GM21619 (cell line): ENCODE data around the gene MMP15.

Experiments
- ATAC-seq: cut with Tn5 transposase; IDR thresholded peaks from one replicate; pipeline ENCODE4 v1.9.1; 2021; ENCODE audit not compliant: unreplicated experiment

MMP15 gene

DNA sequence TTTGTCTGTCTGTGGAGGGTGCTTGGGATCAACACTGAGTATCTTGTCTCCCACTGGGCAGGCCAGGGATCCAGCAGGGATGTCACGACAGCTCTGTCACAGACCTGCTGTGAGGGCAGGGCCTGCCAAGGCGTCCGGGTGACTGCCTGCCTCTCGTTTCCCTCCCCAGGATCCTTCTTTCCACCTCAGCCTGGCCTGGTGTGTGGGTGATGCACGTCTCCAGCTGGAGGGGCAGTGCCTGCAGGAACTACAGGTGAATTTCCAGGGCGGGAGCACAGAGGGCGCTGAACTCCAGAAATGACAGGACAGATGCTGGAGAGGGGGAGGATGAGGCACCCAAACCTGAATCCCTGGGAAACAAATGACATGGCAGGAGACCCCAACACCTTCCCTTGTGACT, 6.8 kb upstream of the MMP15 start:
- ATAC-seq: no peak

DNA sequence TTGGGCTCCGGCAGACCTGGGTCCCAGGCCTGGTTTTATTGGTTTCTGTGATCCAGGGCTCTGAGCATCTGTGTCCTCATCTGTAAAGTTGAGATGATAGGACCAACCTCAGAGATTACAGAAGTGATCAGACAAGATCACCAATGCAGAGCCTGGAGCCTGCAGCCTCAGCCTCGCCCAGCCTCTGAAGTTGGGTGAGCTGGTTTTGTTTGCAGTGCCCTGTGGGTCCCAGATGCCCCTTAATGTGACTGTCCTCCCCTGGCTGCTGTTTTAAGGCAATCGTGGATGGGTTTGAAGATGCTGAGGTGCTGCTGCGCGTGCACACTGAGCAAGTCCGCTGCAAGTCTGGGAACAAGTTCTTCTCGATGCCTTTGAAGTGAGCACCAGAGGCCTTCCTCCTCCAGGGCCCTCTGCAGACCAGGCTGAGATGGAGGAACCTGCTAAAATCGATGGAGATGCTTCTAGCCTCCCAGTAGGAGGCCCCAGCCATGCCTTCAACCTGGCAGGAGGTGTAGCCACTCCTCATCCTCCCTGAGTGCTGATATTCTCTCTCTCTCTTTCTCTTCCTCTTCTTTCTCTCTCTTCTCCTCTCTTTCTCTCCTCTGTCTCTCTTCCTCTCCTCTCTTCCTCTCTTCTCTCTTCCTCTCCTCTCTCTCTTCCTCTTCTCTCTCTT, 5.6 kb upstream of the MMP15 start:
- no peak for ATAC-seq

DNA sequence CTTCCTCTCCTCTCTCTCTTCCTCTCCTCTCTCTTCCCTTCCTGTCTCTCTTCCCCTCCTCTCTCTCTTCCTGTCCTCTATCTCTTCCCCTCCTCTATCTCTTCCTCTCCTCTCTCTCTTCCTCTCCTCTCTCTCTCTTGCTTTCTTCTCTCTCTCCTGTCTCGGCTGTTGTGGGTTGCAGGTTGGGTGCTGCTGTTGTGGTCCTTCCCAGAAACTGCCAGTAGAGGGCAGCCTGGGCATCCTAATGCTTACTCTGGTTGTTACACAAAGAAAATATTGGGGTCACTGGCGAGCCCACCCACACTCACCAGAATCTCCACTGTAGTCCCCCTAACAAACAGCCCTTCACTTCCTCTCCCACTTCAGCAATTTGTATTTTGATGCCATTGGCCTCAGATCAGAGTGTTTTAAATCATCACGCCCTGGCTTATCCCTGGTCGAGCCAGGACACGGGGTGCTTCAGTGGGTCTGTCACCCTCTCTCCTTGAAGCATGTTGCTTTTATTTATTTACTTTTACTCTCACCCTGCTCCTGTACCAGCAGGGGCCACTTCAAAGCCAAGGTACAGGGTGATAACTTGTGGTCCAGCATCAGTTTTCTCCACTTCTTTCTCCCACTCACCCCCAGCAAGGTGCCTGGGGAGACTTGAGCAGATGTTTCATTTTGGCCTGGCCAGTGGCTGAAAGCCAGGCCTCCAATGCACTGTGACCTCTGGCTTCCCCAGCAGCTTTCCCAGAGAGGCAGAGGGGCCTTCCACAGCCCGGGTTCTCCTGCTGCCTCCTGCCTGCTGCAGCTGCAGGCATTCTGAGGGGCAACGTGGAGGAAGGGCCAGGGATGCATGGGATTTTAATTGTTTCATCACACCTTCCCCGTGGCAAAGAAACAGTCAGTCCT, 4.7 kb upstream of the MMP15 start:
- no peak for ATAC-seq

DNA sequence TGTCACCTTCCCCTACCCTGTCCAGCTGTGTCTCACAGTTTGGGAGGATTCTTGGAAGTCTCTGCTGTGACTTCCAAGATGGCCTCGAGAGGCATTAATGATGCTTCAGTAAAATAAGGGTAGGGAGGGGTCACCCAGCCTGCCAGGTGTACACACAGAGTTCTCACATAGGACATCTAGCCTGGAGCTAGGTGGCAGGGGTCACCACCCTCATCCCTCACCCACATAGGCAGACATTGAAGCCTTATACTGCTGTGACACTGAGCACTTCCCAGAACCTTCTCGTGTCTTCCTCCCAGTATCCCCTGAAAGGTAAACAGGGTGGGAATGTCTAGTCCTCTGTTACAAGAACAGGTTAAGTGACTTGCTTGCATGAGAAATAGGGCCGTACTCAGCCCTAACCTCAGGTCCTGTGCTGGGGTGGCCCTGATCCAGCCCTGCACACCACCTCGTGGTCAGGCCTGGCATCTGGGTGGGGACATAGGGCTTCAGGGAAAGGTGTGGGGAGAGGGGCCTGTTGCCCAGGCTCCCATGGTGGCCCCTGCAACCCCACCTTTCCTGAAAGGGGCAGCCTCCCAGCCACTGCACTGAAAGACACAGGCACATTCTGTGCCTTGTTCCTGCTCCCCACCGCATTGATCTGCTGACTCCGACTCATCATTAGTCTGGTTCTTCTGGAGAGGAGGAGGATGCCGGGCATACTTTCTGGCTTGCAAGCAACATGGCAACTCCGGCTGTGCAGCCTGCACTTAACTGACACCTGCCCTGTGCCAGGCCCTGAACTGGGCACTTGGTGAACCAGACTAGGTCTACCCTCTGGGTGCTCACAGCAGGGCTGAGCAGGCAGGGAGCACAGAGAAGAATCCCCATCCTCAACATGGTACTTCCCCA, 3.6 kb upstream of the MMP15 start:
- no peak for ATAC-seq

DNA sequence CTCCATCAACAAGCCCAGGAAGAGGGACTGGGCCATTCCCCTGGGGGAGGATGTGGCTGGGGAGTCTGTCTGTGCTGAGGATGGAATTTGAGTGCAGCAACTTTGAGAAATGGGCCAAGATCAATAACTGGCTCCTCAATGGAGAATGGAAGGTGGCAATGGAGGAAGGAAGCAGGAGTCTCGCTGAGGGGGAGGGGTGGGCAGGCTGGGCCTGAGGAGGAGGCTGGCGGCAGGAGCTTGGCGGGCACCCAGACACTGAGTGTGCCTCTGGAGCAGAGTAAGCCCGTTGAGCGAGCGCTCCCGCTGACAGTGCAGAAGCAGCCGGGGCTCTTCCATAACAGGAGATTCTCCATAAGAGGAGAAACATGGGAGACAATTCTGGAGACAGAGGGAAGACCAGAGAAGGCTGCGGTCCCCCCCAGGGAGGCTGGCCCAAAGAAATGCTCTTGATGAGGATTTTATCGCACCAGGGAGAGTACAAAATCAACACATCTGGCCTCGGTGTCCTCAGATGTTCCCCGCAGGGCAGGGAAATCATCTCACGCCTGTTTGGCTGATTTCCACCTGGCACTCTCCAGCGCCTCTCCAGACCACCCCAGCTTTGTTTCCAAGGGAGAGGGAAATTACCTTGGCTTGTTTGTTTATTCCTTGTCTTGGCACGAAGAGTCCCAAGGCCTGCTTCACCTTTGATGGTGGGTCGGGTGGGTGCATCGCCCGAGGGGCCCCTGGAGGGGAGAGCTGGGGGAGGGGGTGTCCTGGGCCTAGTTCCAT, 2.8 kb upstream of the MMP15 start:
- ATAC-seq: no peak

DNA sequence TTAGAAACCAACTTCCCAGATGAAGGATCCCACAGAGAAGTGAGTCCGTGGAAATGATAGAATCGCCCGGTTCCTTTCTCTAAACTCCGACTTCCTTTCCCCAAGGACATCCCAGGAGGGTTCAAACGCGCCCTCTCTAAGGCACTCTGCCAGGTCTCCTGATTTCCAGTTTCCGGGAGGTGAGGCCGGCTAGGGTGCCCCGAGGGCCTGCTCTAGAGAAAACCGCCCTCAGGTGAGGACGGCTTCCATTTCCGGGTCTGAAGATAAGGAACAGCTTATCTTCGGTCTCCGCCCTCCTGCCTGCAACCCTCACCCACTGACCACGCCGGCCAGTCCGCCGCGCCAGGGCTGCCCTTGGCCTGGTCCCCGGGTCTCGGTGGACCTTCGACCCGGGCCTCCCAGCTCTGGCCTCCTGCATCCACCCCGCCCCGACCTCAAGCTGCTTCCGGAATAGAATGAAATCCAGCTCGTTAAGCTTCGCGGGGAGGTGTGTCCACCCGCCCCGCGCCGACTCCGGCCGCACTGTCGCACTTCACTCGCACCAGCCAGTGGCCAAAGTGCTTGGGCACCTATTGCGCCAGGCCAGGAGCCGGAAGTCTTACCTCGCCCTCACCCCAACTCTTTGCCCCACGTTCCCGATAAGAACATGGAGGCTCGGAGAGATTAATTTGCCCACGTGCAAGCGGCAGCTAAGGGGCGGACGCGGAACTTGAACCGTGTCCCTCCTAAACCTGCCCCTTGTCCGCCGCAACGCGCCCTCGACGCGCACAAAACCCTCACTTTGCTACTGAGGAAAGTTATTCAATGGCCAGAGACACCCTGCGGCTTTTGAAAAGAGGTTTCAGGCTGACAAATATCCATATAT, 836 bp upstream of the MMP15 start:
- no peak for ATAC-seq

DNA sequence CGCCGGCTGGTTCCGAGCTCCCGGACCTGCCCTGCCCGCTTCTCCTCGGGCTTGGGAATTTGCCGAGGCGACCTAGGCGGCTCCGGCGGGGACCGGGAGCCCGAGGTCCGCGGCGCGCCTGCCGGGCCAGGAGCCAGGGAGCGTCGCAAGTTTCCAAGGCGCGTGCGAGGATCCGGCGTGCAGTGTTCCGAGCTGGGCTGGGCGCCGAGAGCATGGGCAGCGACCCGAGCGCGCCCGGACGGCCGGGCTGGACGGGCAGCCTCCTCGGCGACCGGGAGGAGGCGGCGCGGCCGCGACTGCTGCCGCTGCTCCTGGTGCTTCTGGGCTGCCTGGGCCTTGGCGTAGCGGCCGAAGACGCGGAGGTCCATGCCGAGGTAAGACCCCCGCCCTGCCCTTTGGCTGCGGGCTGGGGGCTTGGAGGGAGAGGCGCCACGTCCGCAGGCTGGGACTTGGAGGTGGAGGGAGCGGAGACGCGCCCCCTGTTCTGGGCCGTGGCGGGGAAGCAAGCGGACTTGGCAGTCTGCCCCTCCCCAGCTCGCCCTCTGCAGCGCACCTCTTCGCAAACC, 668 bp downstream of the MMP15 start:
- ATAC-seq: peak; percentile 25

DNA sequence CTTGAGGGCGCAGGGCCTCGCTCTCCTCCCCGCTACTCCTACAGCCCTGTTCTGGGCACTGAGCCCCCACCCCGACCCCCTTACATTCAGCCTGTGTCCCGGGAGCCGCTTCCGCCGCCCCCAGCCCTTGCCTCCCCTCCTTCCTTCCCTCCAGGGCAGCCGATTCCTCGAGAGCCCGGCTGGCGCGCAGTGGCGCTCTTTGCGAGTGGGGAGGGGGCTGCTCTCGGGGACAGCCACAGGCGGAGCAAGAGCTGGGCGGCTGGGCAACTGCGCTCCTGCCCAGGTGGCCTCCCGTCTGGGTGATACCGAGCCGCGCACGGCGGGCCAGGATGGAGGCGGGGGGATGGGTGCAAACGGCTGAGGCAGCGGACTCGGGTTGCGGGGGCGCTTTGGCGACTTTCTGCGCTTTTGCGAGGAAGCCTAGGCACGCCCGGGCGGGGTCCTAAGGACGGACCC, 1.2 kb downstream of the MMP15 start:
- ATAC-seq: no peak

DNA sequence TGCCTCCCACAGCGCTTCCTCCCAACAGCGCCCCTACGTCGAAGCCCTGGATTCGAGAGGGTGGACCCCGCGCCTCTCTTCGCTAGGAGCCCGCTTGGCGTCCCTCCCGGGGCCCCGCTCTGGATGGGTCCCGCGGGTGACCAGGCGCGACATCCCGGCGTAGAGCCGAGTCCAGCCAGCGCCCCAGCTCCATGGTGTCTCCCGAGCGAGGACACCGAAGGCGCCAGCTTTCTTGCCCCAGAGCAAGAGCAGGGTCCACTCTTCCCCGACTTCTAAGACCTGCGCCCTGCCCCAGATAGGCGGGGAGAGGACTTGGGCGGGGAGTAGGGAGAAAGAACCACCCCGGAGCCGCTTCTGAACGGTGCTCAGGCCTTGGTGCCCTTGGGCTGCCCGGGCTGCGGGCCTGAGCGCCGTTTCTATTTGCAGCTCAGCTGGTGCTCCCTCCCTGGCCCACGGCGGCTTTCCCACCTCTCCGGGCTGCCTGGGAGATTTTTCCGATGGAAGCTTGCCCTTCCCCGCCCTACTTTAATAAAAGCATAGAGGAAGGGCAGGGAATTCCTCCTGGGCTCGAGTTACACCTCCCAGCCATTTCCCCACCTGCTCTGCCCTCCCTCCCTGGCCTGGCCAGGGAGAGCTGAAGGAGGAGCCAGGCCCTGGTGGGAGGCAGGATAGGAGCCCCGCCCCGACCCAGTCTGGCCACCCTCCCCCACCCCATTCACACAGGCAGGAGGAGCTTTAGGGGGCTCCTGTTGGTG, 1.8 kb downstream of the MMP15 start:
- no peak for ATAC-seq

DNA sequence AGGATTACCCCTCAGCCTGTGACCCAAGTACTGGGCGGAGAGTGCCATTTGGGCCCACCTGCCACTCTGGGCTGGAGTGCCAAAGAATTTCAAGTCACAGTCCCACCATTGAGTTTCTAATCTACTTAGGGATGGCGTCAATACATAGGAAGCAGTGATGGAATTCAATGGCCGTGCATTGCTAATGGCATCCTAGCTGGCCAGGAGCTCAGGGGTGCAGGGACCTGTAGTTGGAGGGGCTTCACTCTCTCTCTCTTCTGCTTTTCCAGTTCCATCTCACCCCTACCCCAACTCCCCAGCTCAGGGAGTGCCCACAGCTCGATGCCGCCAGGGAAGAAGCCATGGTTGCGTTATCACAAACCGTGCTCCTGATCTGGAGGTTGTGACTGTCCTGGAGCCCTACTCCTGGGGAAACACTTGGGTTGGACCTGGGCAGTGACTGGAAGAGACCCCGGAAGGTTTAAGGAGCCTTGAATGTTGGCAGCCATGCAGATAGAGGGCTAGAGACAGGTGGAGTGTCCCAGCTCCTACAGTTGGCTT, 2.4 kb downstream of the MMP15 start:
- no peak for ATAC-seq

DNA sequence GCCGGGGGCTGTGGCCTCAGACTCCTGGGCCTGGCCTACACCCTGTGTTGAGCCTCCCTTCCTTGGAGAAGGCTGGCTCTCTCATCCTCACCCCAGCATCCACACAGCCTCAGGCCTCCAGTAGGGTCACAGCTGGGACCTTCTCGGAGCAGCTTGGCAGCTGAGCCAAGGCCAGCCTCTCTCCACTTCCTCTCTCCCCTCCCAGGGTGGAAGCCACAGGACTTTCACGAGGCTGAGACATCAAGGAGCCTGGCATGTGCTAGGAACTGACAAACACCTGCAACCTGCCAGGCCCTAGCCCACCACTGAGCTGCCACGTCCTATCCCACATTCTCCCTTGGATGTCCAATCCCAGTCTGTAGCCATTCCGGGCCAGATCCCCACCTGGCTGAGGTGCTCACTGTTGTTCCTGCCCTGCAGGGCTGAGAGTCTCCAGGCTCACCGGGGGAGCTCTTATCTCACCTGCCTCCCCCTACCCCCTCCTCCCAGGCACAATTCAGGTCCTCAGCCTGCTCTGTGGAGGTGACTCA, 3.1 kb downstream of the MMP15 start:
- ATAC-seq: no peak

DNA sequence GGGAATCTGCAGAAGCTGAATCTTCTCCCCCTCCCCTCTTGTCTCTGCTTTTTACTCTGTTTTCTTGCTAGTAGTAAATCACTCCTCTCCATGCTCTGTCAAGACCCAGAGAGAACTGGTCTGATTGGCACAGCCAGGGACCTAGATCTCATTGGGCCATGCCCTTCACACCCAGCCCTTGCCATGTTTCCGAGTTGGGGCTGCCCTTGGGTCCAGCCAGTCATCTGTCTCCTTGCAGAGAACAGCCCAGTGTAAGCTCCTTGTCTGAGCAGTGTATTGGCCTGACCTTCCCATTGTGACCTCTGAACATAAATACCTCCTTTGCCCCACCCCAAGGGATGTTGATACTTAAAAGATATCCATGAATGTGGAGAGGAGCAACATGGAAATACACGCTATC, 3.9 kb downstream of the MMP15 start:
- no peak for ATAC-seq

DNA sequence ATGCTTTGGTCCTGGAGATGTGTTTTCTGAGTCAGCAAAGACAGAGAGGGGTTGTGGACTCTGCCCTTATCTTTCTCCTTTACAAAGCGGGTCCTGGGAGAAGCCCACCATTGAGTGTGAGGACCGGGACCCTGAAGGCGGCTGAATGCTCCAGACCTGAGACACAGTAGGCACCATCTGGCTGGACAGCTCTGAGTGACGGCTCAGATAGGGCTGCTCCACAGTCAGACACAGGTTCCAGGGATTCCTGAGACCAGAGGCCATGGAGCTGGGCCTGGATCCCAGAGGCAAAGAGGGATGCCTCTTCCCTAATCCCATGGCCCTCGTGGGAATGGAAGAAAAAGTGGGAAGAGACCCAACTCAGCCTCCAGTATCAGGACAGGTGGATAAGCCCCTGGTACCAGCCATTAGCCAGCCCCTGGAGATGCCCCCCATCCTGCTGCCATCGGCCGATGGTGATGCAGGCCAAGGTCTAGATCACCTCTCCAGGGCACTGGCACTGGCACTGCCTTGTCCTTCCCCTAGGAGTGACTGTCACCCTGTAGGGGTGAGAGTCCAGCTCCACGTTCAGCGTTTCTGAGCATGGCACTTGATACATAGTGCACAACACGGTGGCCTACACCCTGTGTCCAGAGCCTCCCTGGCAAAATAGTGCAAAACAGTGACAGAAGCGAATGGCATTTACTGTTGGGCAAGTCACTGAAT, 4.7 kb downstream of the MMP15 start:
- ATAC-seq: no peak

DNA sequence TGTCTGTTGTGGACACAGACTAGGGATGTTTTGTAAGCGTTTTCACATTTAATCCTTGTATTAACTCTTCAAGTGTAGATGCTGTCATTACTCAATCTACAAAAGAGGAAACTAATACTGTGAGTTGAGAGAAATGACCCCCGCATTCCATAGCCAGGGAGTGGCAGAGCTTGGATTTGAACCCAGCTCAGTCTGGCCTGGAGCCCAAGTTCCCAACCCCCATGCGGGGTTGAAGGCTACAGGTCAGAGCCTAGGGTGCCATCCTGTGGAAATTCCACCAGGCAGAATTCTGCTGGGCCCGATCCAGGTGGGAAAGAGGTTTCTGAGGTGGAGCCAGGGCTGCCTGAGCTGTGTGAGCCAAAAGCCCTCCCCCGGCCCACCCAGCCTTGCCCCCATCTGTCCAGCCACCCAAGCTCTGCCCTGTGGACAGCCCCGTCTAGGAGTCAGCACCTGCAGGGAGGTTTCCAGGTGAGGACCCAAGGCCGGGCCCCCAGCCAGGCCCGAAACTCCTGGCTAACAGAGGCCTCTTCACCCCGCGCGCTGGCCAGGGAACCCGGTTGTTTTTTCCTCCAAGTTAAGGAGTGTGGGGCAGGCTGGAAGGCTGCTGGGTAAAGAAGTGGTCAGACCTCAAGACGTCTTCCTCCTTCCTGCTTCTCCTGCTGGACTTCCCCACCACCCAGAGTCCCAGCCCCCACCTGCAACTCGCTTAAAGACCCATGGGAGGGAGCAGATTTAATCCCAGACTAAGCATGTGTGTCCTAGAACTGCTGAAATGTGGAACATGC, 5.7 kb downstream of the MMP15 start:
- no peak for ATAC-seq

DNA sequence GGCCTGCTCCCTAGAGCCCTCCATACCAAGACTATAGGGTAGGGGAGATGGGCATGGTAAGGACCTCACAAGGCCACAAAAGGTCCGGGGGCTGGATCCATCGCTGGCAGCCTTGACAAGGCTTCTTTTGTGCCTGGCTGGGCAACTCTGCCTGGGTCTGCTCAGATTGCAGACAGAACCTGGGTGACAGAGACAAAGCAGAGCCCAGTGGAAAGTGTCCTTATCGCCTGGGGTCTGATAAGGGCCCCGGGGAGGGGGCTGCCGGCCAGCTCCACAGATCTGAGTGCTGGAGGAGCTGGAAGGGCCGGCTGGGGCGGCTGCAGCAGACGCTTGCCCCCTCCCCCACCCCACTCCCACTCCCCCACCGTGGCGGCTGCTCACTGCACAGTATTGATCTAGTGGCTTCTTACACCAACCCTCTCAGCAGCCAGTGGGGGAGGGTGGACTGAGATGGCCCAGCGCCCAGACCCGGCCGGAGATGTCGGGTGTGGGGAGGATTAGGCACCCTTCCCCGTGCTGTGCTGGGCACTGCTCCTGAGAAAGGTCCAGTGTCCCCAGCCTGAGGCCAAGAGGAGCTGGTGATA, 7.2 kb downstream of the MMP15 start:
- ATAC-seq: no peak

DNA sequence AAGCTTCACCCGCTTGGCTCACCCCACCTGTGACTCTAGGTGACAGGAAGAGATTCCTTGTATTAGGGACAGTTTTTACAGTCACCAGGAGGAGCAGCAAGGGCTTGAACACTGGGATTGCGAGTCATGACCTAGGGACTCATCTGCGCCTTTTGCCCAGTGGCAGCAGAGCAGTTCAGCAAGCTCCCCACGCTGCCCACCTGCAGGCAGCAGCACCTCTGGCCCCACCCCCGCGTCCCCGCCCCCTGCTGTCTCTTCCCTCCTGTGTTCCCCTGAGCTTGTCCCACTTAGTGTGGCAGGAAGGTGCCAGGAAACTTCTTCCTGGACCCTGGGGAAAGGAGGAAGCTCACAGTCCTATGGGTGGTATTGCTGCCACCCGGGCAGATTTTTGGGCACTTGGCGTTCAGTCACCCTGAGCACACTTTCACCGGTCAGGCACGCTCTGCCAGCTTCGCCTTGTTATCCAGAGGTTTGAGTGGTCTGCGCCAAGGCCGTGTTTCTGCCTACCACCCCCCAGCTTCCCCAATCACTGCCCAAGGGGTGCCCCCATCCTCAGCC, 8.7 kb downstream of the MMP15 start:
- no peak for ATAC-seq
